Transverse colon (tissue), 3 donors: ENCODE measurements around the gene TMPRSS11E.

Experiments used
- CTCF ChIP-seq, 5 experiments: fragments of 200-600 bp in 3 of 5; fragments of 450-650 bp in 2 of 5; sonication (generic) in 3 of 5; IDR thresholded peaks; 1 replicate in 2 of 5; 2 replicates in 3 of 5; pipeline ENCODE4 v1.5.1; 2016 to 2017; ENCODE audit warnings: antibody characterized with exemption in 5 of 5, inconsistent platforms in 3 of 5, mild to moderate bottlenecking in 2 of 5, moderate library complexity in 1 of 5
- POLR2A ChIP-seq: fragments of 450-650 bp; IDR thresholded peaks from one replicate; pipeline ENCODE4 v1.6.1; 2016; ENCODE audit warnings: antibody characterized with exemption, mild to moderate bottlenecking, moderate library complexity

DNA sequence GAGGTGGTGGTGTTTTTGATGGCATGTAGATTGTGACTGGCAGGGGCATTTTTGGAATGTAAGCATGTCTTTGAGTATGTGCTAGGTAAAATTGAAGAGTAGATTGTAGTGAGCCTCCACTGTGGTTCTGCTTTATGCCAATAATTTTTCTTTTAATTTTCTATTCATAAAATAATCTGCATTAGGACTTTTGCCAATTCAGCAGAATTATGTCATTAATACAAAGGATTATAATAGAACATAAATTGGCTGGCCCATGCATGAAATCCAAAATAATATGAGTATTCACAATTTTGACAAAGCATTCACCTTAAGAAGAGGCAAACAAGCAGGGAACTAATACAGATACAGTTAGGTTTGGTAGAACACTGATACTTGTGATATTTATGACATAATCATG is 14.9 kb upstream of the TMPRSS11E start:
- no peak for TF ChIP-seq POLR2A
- no peak for TF ChIP-seq CTCF (IDR thresholded peaks at IDR 0.05)
